Measurements from ENCODE around the gene TOP3A.
"Not testable (repeated sequence)": the region's sequence is repeated elsewhere in the genome, so short reads cannot be mapped to it uniquely, and the experiment has no call there.

Gene TOP3A

GRCh38 chr17:18323007-18323406 is 8.2 kb upstream of the TOP3A start:
- no peak for DNase-seq

GRCh38 chr17:18322522-18322921 is 7.7 kb upstream of the TOP3A start:
- DNase-seq, result no peak

- no peak for DNase-seq
Measured at GRCh38 chr17:18321309-18321708, 6.5 kb upstream of the TOP3A start.

- DNase-seq, result no peak
Measured at GRCh38 chr17:18320301-18320700, 5.5 kb upstream of the TOP3A start.

GRCh38 chr17:18319604-18320256 is 4.9 kb upstream of the TOP3A start:
- no peak for DNase-seq

GRCh38 chr17:18318771-18319450 is 4.1 kb upstream of the TOP3A start:
- no peak for DNase-seq

GRCh38 chr17:18318117-18318516 is 3.3 kb upstream of the TOP3A start:
- DNase-seq, result no peak

GRCh38 chr17:18315961-18316360 is 1.2 kb upstream of the TOP3A start:
- no peak for DNase-seq

- no peak for DNase-seq
Measured at GRCh38 chr17:18315562-18315922, 748 bp upstream of the TOP3A start.

GRCh38 chr17:18314059-18314730 is 599 bp downstream of the TOP3A start:
- no peak for DNase-seq

GRCh38 chr17:18309202-18309601 is 5.6 kb downstream of the TOP3A start:
- no peak for DNase-seq

- not testable (repeated sequence) for DNase-seq
Measured at GRCh38 chr17:18303206-18303605, 11.6 kb downstream of the TOP3A start.

- no peak for DNase-seq
Measured at GRCh38 chr17:18300725-18301480, 13.9 kb downstream of the TOP3A start.

GRCh38 chr17:18298061-18298460 is 16.7 kb downstream of the TOP3A start:
- not testable (repeated sequence) for DNase-seq

- DNase-seq, result no peak
Measured at GRCh38 chr17:18291718-18292540, 22.9 kb downstream of the TOP3A start.

- no peak for DNase-seq
Measured at GRCh38 chr17:18285296-18285695, 29.5 kb downstream of the TOP3A start.

GRCh38 chr17:18281788-18282187 is 33.0 kb downstream of the TOP3A start:
- DNase-seq, result no peak

- DNase-seq, result no peak
Measured at GRCh38 chr17:18280766-18281371, 33.9 kb downstream of the TOP3A start.

- DNase-seq, result no peak
Measured at GRCh38 chr17:18280249-18280648, 34.5 kb downstream of the TOP3A start.

- DNase-seq, result no peak
Measured at GRCh38 chr17:18278867-18279266, 35.9 kb downstream of the TOP3A start.

GRCh38 chr17:18277076-18277475 is 37.7 kb downstream of the TOP3A start:
- DNase-seq, result no peak
